RWPE1 (cell line): Measurements from ENCODE around the gene PATZ1.
"Not testable (repeated sequence)": the region's sequence is repeated elsewhere in the genome, so short reads cannot be mapped to it uniquely, and the experiment has no call there.

Experiments
- CTCF ChIA-PET: fragments of 350-600 bp; sonication (Branson Sonifier 250); formaldehyde crosslinking; extraction: SDS; loops from one replicate; lab custom pipeline; 2021; lab: Yijun Ruan, JAX
- POLR2A ChIA-PET: fragments of 400-600 bp; formaldehyde crosslinking; extraction: SDS; loops from one replicate; lab custom pipeline; 2020; ENCODE audit warnings: antibody characterized with exemption; ENCODE audit not compliant: low non-redundant PET; lab: Yijun Ruan, JAX
- DNase-seq: peaks from one replicate; pipeline ENCODE4 v3.0.0; 2012; ENCODE audit warnings: low spot score
- H3K27ac ChIP-seq: fragments of 450-650 bp; 2 replicates; pipeline ENCODE4 v1.5.1; 2017
- TF ChIP-seq, protein P1 (sequence below): fragments of 450-650 bp; conservative IDR thresholded peaks from 2 replicates; pipeline ENCODE4 v1.5.1; 2017; ENCODE audit warnings: low read depth, mild to moderate bottlenecking

The PATZ1 gene, protein sequence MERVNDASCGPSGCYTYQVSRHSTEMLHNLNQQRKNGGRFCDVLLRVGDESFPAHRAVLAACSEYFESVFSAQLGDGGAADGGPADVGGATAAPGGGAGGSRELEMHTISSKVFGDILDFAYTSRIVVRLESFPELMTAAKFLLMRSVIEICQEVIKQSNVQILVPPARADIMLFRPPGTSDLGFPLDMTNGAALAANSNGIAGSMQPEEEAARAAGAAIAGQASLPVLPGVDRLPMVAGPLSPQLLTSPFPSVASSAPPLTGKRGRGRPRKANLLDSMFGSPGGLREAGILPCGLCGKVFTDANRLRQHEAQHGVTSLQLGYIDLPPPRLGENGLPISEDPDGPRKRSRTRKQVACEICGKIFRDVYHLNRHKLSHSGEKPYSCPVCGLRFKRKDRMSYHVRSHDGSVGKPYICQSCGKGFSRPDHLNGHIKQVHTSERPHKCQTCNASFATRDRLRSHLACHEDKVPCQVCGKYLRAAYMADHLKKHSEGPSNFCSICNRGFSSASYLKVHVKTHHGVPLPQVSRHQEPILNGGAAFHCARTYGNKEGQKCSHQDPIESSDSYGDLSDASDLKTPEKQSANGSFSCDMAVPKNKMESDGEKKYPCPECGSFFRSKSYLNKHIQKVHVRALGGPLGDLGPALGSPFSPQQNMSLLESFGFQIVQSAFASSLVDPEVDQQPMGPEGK

DNA sequence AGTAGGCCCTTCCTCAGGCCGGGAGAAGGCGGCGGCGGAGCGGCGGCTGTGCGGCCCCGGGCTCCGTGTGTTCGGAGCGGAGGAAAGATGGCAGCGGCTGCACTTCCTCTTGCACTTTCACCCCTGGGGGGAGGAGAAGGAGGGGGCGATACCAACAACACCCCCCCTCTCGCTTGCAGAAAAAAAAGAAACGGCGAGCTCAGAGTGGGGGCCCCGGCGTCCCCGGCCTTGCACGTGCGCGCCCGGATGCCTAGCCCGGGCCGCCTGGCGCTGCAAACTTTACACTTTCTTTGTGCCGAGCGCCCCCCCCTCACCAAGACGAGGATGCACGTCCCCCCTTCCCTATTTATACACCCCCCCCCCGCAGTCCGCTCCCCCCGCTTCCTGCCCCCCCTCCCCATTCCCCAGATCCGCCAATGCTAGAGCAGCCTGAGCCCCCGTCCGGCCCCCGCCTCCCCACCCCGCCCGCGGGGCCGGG lies at the start of gene PATZ1:
Gene PATZ1, minus strand, starts transcription at position 92 of the 478 bp plus-strand sequence. CDS start 744 bp downstream, outside the sequence.
- CTCF ChIA-PET = interaction anchor here (0.6 to 0.8 kb wide), 3 partner anchors 12 to 198 kb away, joined by 3 to 6 read pairs (median 3); no protein-coding TSS in a partner anchor
- TF ChIP-seq, protein P1, sequence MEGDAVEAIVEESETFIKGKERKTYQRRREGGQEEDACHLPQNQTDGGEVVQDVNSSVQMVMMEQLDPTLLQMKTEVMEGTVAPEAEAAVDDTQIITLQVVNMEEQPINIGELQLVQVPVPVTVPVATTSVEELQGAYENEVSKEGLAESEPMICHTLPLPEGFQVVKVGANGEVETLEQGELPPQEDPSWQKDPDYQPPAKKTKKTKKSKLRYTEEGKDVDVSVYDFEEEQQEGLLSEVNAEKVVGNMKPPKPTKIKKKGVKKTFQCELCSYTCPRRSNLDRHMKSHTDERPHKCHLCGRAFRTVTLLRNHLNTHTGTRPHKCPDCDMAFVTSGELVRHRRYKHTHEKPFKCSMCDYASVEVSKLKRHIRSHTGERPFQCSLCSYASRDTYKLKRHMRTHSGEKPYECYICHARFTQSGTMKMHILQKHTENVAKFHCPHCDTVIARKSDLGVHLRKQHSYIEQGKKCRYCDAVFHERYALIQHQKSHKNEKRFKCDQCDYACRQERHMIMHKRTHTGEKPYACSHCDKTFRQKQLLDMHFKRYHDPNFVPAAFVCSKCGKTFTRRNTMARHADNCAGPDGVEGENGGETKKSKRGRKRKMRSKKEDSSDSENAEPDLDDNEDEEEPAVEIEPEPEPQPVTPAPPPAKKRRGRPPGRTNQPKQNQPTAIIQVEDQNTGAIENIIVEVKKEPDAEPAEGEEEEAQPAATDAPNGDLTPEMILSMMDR = no peak
- peak within 1 kb of the TSS; percentile 97 for H3K27ac ChIP-seq
- DNase-seq = peak; percentile 80
- POLR2A ChIA-PET = interaction anchor here (0.6 kb wide), 1 partner anchor 47 kb away, joined by 4 read pairs; no protein-coding TSS in a partner anchor

DNA sequence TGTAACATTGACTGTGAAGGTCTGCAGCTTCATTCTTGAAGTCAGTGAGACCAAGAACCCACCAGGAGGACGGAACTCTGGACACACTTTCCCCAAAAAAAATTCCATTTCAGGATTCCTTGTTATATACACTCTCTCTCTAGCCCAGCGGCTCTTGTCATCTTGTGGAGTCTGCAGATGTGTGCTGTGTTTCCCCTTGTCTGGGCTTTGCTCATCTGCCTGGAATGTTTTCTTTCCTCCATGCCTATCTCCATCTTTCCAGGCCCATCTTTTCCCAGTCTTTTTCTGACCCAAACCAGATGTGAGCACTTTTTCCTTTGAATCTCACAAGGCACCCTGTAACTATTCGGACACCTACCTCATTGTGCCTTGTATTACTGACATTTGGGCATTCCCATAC lies 48.2 kb upstream of the PATZ1 start:
- no peak overlapping the region for H3K27ac ChIP-seq
- POLR2A ChIA-PET = no interaction called here
- no peak for DNase-seq
- CTCF ChIA-PET = no interaction called here
- TF ChIP-seq, protein P1 = no peak

DNA sequence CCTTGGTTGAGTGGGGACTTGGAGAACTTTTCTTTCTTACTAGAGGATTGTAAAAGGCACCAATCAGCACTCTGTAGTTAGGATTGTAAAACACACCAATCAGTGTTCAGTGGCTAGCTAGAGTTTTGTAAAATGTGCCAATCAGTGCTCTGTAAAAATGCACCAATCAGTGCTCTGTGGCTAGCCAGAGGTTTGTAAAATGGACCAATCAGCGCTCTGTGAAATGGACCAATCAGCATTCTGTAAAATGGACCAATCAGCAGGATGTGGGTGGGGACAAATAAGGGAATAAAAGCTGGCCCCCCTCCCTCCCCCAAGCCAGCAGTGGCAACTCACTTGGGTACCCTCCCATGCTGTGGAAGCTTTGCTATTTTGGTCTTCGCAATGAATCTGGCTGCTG lies 47.7 kb upstream of the PATZ1 start:
- CTCF ChIA-PET = no interaction called here
- POLR2A ChIA-PET = no interaction called here
- H3K27ac ChIP-seq = no peak overlapping the region
- TF ChIP-seq, protein P1 = no peak
- DNase-seq = no peak

DNA sequence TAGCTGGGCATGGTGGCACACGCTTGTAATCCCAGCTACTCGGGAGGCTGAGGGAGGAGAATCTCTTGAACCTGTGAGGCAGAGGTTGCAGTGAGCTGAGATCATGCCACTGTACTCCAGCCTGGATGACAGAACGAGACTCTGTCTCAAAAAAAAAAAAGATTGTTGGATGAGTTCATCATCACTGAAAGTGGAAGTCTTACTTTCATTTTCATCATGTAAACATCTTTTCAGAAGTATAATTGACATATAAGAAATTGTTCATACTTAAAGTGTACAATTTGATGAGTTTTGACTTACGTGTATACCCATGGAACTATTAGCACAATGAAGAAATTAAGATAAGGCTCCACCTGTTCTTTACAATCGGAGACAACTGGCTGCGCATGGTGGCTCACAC lies 32.5 kb upstream of the PATZ1 start:
- CTCF ChIA-PET = interaction anchor here (0.6 kb wide), 1 partner anchor 53 kb away, joined by 3 read pairs; no protein-coding TSS in a partner anchor
- DNase-seq, POLR2A ChIA-PET, H3K27ac ChIP-seq: not testable (repeated sequence)

DNA sequence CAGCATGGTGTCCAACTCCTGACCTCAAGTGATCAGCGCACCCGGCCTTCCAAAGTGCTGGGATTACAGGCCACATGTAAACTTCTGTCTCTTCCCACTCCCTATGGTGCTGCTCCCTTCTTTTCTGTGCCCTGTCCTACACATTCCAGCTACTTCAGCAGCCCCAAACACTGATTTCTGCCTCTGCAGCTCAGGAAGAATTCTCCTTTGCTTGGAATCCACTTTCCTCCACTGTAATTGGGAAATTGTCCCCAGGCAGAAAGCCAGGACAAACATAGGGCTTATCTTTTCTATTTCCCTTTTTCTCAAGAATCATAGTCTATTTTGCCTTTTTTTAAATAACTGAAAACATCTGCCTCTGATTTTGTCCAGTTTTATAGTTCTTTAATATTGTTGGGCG lies 32.0 kb upstream of the PATZ1 start:
- no peak overlapping the region for H3K27ac ChIP-seq
- ChIA-PET CTCF (interaction anchor here (0.6 kb wide), 1 partner anchor 689 kb away, joined by 3 read pairs; no protein-coding TSS in a partner anchor), POLR2A (interaction anchor here (0.7 kb wide), 1 partner anchor 34 kb away, joined by 3 read pairs; no protein-coding TSS in a partner anchor)
- DNase-seq = no peak
- TF ChIP-seq, protein P1 = no peak

DNA sequence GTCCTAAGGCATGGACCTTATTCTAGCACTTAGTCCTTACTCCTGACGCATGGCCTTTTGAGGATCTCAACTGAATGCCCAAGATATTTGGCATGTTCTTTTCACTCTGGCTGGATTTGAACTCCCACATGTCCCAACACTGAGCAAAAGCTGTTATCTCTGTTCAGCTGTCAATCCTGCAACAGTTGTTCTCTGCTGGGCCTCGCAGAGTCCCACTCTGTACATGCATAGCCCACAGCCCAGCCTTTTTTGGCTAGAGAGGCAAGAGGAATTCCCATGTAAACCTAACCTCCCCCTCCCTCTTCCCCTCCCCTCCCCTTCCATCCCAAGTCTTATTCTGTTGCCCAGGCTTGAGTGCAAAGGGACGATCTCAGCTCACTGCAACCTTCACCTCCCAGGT lies 31.5 kb upstream of the PATZ1 start:
- no peak for DNase-seq
- H3K27ac ChIP-seq = no peak overlapping the region
- ChIA-PET CTCF (interaction anchor here (0.6 kb wide), 1 partner anchor 688 kb away, joined by 3 read pairs; no protein-coding TSS in a partner anchor), POLR2A (interaction anchor here (0.7 kb wide), 1 partner anchor 34 kb away, joined by 3 read pairs; no protein-coding TSS in a partner anchor)
- TF ChIP-seq, protein P1 = no peak
